ENCODE results near the gene INPP5D. TPM values are rescaled to one million over a fixed set of nuclear protein-coding genes. Genes with fewer than 3 reads are reported as not detected.

INPP5D gene
- total and polyA plus RNA-seq, 2 of the 8 experiments (the other 6 are each of a cell fraction or from before 2014, with no cell fraction given) = 4.5 to 7.1 TPM

- Histone ChIP-seq H2AK5ac (ENCODE audit: low read depth, low read length) (no peak overlapping the region), H3K23me2 (ENCODE audit: low read depth, low read length) (peaks cover 10% of the 10 kb centered on the region; the same call in 1 of the 2 replicates), H3K4me3 (ENCODE audit: extremely low read depth in 1 of 4, insufficient read depth in 2 of 4, low read depth in 3 of 4, low read length in 4 of 4) (no peak overlapping the region), H2AFZ (ENCODE audit: low read length) (no peak overlapping the region), H2BK120ac (replicated peaks; ENCODE audit: low read depth, low read length) (no peak overlapping the region), H4K20me1 (replicated peaks in 1 of 2; ENCODE audit: control insufficient read depth in 1 of 2, insufficient read depth in 2 of 2, low read length in 2 of 2) (no peaks in the 10 kb centered on the region), H3K14ac (ENCODE audit: insufficient read length) (no peak overlapping the region), H3K9ac (replicated peaks in 1 of 4; ENCODE audit: extremely low read depth in 1 of 4, low read depth in 3 of 4, low read length in 3 of 4) (no peak overlapping the region), H3K4ac (replicated peaks; ENCODE audit: insufficient read length, low read depth, low read length) (no peak overlapping the region), H3K56ac (replicated peaks; ENCODE audit: insufficient read length, low read depth, low read length) (no peak overlapping the region), H3K4me2 (ENCODE audit: insufficient read depth in 1 of 2, low read depth in 2 of 2, low read length in 2 of 2) (no peak overlapping the region), H4K91ac (replicated peaks; ENCODE audit: insufficient read length, low read length) (no peak overlapping the region), H3K36me3 (ENCODE audit: control insufficient read depth in 2 of 4, insufficient read depth in 4 of 4, low read length in 3 of 4) (no peaks in the 10 kb centered on the region), H3K79me2 (ENCODE audit: control insufficient read depth in 1 of 2, insufficient read depth in 2 of 2, low read length in 2 of 2) (no peaks in the 10 kb centered on the region), H2BK15ac (ENCODE audit: low read length) (no peak overlapping the region), H3K79me1 (ENCODE audit: low read depth, low read length) (no peaks in the 10 kb centered on the region), H3K23ac (ENCODE audit: insufficient read length) (no peak overlapping the region), H3K4me1 (replicated peaks in 1 of 4; ENCODE audit: control insufficient read depth in 3 of 4, insufficient read depth in 4 of 4, low read length in 3 of 4) (no peaks in the 10 kb centered on the region), H2BK20ac (ENCODE audit: low read length) (no peak overlapping the region), H2BK12ac (ENCODE audit: low read depth, low read length) (no peak overlapping the region), H4K8ac (ENCODE audit: extremely low read depth, insufficient read depth, low read length) (no peak overlapping the region), H2BK5ac (ENCODE audit: low read depth, low read length) (no peak overlapping the region), H3K27me3 (replicated peaks in 1 of 4; ENCODE audit: control insufficient read depth in 3 of 4, extremely low read depth in 1 of 4, insufficient read depth in 3 of 4, low read length in 3 of 4) (no peaks in the 10 kb centered on the region), H4K5ac (ENCODE audit: insufficient read length, low read depth, low read length) (no peak overlapping the region), H3K9me3 (ENCODE audit: insufficient read depth in 2 of 2, low read depth in 1 of 2, low read length in 1 of 2) (no peaks in the 10 kb centered on the region), H3K27ac (ENCODE audit: low read depth, low read length) (no peak overlapping the region), H3K18ac (ENCODE audit: extremely low read depth, low read length) (no peak overlapping the region)
- 79% methylated on average over 1 of the region's 1 CpG; no CpG with 5 or more reads in 1 of the 2 experiments for WGBS, 2 experiments (ENCODE audit: extremely low coverage in 1 of 2, insufficient coverage in 1 of 2, insufficient read length in 1 of 2, insufficient replicate concordance in 2 of 2, low coverage in 1 of 2, low lambda C conversion rate in 2 of 2, missing lambda C conversion rate in 1 of 2)
- ChIA-PET CTCF (ENCODE audit: partially characterized antibody) (interaction anchor here (1.3 to 2.2 kb wide), 4 partner anchors 11 to 38 kb away, joined by 3 to 8 read pairs (median 6); partner anchors contain the start of gene NEU2), POLR2A (ENCODE audit: partially characterized antibody) (no interaction called here)
- FAIRE-seq (no peak), DNase-seq (ENCODE audit: low read depth in 1 of 2, low spot score in 2 of 2) (no peak)
- no peak for TF ChIP-seq TBP (IDR thresholded peaks at IDR 0.05; ENCODE audit: low read depth, low read length)
- TF ChIP-seq CHD2 (IDR thresholded peaks at IDR 0.05; ENCODE audit: low read length) = no peak
- TF ChIP-seq EGR1 (IDR thresholded peaks at IDR 0.05; ENCODE audit: borderline replicate concordance, low read depth, low read length) = no peak
- TF ChIP-seq EZH2 (IDR thresholded peaks at IDR 0.05; ENCODE audit: low read depth, low read length, severe bottlenecking) = no peak
- no peak for TF ChIP-seq BCL11A (IDR thresholded peaks at IDR 0.05; ENCODE audit: low read depth in 2 of 2, low read length in 2 of 2)
- TF ChIP-seq POLR2A (IDR thresholded peaks at IDR 0.05; ENCODE audit: control extremely low read depth in 1 of 2, low read depth in 2 of 2, low read length in 2 of 2) = no peak
- no peak for TF ChIP-seq TCF12 (IDR thresholded peaks at IDR 0.05; ENCODE audit: low read depth, low read length)
- TF ChIP-seq TAF1 (IDR thresholded peaks at IDR 0.05; ENCODE audit: low read depth, low read length) = no peak
- no peak for TF ChIP-seq CREB1 (IDR thresholded peaks at IDR 0.05)
- no peak for TF ChIP-seq YY1 (IDR thresholded peaks at IDR 0.05; ENCODE audit: low read depth, low read length)
- TF ChIP-seq CEBPB (IDR thresholded peaks at IDR 0.05; ENCODE audit: low read depth, low read length) = no peak
- no peak for TF ChIP-seq SIX5 (IDR thresholded peaks at IDR 0.05; ENCODE audit: low read depth, low read length)
- TF ChIP-seq MAFK (IDR thresholded peaks at IDR 0.05; ENCODE audit: low read depth, low read length) = no peak
- TF ChIP-seq GABPA (IDR thresholded peaks at IDR 0.05; ENCODE audit: borderline replicate concordance, insufficient read depth, low read length) = no peak
Observed at GRCh38 chr2:233017947-233018346, 42.2 kb upstream of the INPP5D start.

Measured in H1 (cell line).